ENCODE measurements around the gene HMSD. TPM values are rescaled to one million over a fixed set of nuclear protein-coding genes. Genes with fewer than 3 reads are reported as not detected.
"Not testable (repeated sequence)": the region's sequence is repeated elsewhere in the genome, so short reads cannot be mapped to it uniquely, and the experiment has no call there.

HMSD gene
- polyA plus RNA-seq, 1 of the 3 experiments (the other 2 are of a cell fraction), result not detected

DNA sequence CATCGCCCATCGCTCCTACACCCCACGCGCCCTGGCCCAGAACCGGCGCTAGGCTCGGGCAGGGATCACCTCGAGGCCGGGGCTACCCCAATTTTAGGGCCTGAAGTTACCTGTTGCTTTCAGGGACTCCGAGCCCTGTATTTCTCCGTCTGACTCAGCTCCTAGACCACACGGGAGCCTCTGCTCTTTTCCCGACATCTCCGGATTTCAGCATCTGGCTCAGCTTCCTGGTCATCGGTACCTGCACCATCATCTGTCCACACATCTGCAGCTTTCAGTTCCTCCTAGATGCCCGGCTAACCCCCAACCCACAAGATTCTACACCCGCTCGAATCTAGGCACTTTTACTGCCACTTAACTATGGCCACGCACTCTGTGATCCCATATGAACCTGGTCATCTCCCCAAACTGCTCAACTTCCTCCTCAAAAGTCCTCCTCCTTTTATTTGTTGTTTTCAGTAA is 12.1 kb upstream of the HMSD start (continued):
- TF ChIP-seq, protein P1, sequence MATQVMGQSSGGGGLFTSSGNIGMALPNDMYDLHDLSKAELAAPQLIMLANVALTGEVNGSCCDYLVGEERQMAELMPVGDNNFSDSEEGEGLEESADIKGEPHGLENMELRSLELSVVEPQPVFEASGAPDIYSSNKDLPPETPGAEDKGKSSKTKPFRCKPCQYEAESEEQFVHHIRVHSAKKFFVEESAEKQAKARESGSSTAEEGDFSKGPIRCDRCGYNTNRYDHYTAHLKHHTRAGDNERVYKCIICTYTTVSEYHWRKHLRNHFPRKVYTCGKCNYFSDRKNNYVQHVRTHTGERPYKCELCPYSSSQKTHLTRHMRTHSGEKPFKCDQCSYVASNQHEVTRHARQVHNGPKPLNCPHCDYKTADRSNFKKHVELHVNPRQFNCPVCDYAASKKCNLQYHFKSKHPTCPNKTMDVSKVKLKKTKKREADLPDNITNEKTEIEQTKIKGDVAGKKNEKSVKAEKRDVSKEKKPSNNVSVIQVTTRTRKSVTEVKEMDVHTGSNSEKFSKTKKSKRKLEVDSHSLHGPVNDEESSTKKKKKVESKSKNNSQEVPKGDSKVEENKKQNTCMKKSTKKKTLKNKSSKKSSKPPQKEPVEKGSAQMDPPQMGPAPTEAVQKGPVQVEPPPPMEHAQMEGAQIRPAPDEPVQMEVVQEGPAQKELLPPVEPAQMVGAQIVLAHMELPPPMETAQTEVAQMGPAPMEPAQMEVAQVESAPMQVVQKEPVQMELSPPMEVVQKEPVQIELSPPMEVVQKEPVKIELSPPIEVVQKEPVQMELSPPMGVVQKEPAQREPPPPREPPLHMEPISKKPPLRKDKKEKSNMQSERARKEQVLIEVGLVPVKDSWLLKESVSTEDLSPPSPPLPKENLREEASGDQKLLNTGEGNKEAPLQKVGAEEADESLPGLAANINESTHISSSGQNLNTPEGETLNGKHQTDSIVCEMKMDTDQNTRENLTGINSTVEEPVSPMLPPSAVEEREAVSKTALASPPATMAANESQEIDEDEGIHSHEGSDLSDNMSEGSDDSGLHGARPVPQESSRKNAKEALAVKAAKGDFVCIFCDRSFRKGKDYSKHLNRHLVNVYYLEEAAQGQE (IDR thresholded peaks at IDR 0.05; ENCODE audit: low read depth, low read length), result no peak
- TF ChIP-seq GATA2 (CRISPR knock-in tag; IDR thresholded peaks at IDR 0.05), result no peak

- DNase-seq, result no peak
- H4K20me1 ChIP-seq (ENCODE audit: insufficient read depth), result no peaks in the 10 kb centered on the region
- H3K27me3 ChIP-seq (ENCODE audit: insufficient read depth), result peaks cover 23% of the 10 kb centered on the region; the same call in 1 of the 2 replicates
- no peak for TF ChIP-seq CTCF (IDR thresholded peaks at IDR 0.05)
- no peak for TF ChIP-seq EZH2phosphoT487 (IDR thresholded peaks at IDR 0.05; ENCODE audit: borderline replicate concordance, low read depth)
- TF ChIP-seq, protein P1 (IDR thresholded peaks at IDR 0.05; ENCODE audit: low read depth, low read length), result no peak
- no peak for TF ChIP-seq YY1 (IDR thresholded peaks at IDR 0.05; ENCODE audit: low read depth)
- no peak for TF ChIP-seq MXI1 (IDR thresholded peaks at IDR 0.05; ENCODE audit: low read depth, low read length)
- TF ChIP-seq FOXJ3 (CRISPR knock-in tag; IDR thresholded peaks at IDR 0.05), result no peak
- no peak for TF ChIP-seq NFIC (IDR thresholded peaks at IDR 0.05; ENCODE audit: borderline replicate concordance)
- no peak for TF ChIP-seq RFX5 (IDR thresholded peaks at IDR 0.05; ENCODE audit: low read length)
- TF ChIP-seq FOSL2 (IDR thresholded peaks at IDR 0.05; ENCODE audit: borderline replicate concordance, low read depth), result no peak
- no peak for TF ChIP-seq FOXM1 (IDR thresholded peaks at IDR 0.05; ENCODE audit: low read depth)
- TF ChIP-seq RCOR1 (IDR thresholded peaks at IDR 0.05; ENCODE audit: low read length), result no peak
- H3K27ac ChIP-seq (ENCODE audit: low read depth in 2 of 2, low read length in 1 of 2), result no peak overlapping the region
- CTCF ChIA-PET, result interaction anchor here (1.0 to 1.1 kb wide), 2 partner anchors 39 to 54 kb away, joined by 3 read pairs; no protein-coding TSS in a partner anchor
- no peak overlapping the region for H3K4me3 ChIP-seq (ENCODE audit: low read depth in 2 of 2, low read length in 1 of 2)
- peaks cover 0 to 9% of the 10 kb centered on the region in 2 experiments; a peak in 2 of 4 replicates for H3K4me1 ChIP-seq (ENCODE audit: control insufficient read depth in 1 of 2, insufficient read depth in 2 of 2, low read depth in 1 of 2, low read length in 1 of 2)
- no peak overlapping the region for H3K4me2 ChIP-seq
- no peaks in the 10 kb centered on the region for H3K9me3 ChIP-seq
- POLR2A ChIA-PET, result no interaction called here
- H3F3A ChIP-seq (replicated peaks; ENCODE audit: insufficient read depth), result no peaks in the 10 kb centered on the region
- WGBS (ENCODE audit: low lambda C conversion rate), result 61% methylated on average over 8 of the region's 8 CpGs
- no peak overlapping the region for H2AFZ ChIP-seq (ENCODE audit: low read depth)
- H3K79me2 ChIP-seq (ENCODE audit: insufficient read depth), result no peaks in the 10 kb centered on the region
- H3K9me2 ChIP-seq, result no peaks in the 10 kb centered on the region
- no peaks in the 10 kb centered on the region for H3K36me3 ChIP-seq (replicated peaks in 1 of 2; ENCODE audit: control insufficient read depth in 1 of 2, insufficient read depth in 2 of 2, low read length in 1 of 2)
- no peak overlapping the region for H3K9ac ChIP-seq
These were observed 9.1 kb upstream of the HMSD start for GRCh38 chr18:63940008-63940407.

- H3K4me3 ChIP-seq (ENCODE audit: low read depth in 2 of 2, low read length in 1 of 2); POLR2A ChIA-PET; H3K79me2 ChIP-seq (ENCODE audit: insufficient read depth); H3K4me1 ChIP-seq (ENCODE audit: control insufficient read depth in 1 of 2, insufficient read depth in 2 of 2, low read depth in 1 of 2, low read length in 1 of 2); DNase-seq; H3F3A ChIP-seq (replicated peaks; ENCODE audit: insufficient read depth); H3K9me2 ChIP-seq; H2AFZ ChIP-seq (ENCODE audit: low read depth); H3K4me2 ChIP-seq; H3K9ac ChIP-seq; H4K20me1 ChIP-seq (ENCODE audit: insufficient read depth); H3K27ac ChIP-seq (ENCODE audit: low read depth in 2 of 2, low read length in 1 of 2); H3K9me3 ChIP-seq; H3K36me3 ChIP-seq (replicated peaks in 1 of 2; ENCODE audit: control insufficient read depth in 1 of 2, insufficient read depth in 2 of 2, low read length in 1 of 2): not testable (repeated sequence)
- CTCF ChIA-PET, result interaction anchor here (1.0 to 1.1 kb wide), 2 partner anchors 40 to 54 kb away, joined by 3 read pairs; no protein-coding TSS in a partner anchor
- H3K27me3 ChIP-seq (ENCODE audit: insufficient read depth), result peaks cover 23% of the 10 kb centered on the region; the same call in 1 of the 2 replicates
- 56% methylated on average over 11 of the region's 17 CpGs for WGBS (ENCODE audit: low lambda C conversion rate)
These were observed 8.5 kb upstream of the HMSD start for GRCh38 chr18:63940543-63941050.
